Measurements from ENCODE around the gene USP37. TPM values are rescaled to one million over a fixed set of nuclear protein-coding genes. Genes with fewer than 3 reads are reported as not detected.

The USP37 gene
- total and polyA plus RNA-seq, 2 of the 4 experiments (the other 2 are of a cell fraction): 1.6 to 6.5 TPM

- H4K20me1 ChIP-seq (ENCODE audit: insufficient read depth, low read length): no peaks in the 10 kb centered on the region; the same call in 1 of the 2 replicates
- H3K4me2 ChIP-seq (ENCODE audit: low read depth, low read length): no peak overlapping the region
- TF ChIP-seq CEBPB (IDR thresholded peaks at IDR 0.05; ENCODE audit: low read depth, low read length) (no peak), SMC3 (IDR thresholded peaks at IDR 0.05; ENCODE audit: low read depth, low read length) (no peak), RFX5 (IDR thresholded peaks at IDR 0.05; ENCODE audit: low read depth, low read length) (no peak), ELK1 (IDR thresholded peaks at IDR 0.05; ENCODE audit: borderline replicate concordance, low read depth, low read length) (no peak), USF2 (IDR thresholded peaks at IDR 0.05; ENCODE audit: low read depth, low read length) (no peak), NFE2L2 (IDR thresholded peaks at IDR 0.05; ENCODE audit: low read depth, low read length) (no peak), CHD1 (IDR thresholded peaks at IDR 0.05; ENCODE audit: low read depth, low read length) (no peak), MAFK (IDR thresholded peaks at IDR 0.05; ENCODE audit: low read depth, low read length) (no peak), MXI1 (IDR thresholded peaks at IDR 0.05; ENCODE audit: borderline replicate concordance, low read depth, low read length) (no peak), MAZ (IDR thresholded peaks at IDR 0.05; ENCODE audit: borderline replicate concordance, low read depth, low read length) (no peak), RCOR1 (IDR thresholded peaks at IDR 0.05; ENCODE audit: insufficient replicate concordance, low read length) (no peak), FOS (IDR thresholded peaks at IDR 0.05; ENCODE audit: low read depth, low read length) (no peak)
These were observed 142.6 kb downstream of the USP37 start for GRCh38 chr2:218425531-218425930.

More at GRCh38 chr2:218425531-218425930, 142.6 kb downstream of the USP37 start:
- ATAC-seq (ENCODE audit: low read depth): no peak
- CTCF ChIA-PET: no interaction called here
- no peaks in the 10 kb centered on the region for H3K4me1 ChIP-seq (ENCODE audit: control insufficient read depth, insufficient read depth, low read length)
- H3K14ac ChIP-seq (replicated peaks; ENCODE audit: low read depth, low read length): no peak overlapping the region
- no peak overlapping the region for H4K91ac ChIP-seq (ENCODE audit: insufficient read depth, low read depth, low read length)
- H3K4ac ChIP-seq (ENCODE audit: low read depth, low read length): no peak overlapping the region
- H3K9me1 ChIP-seq (ENCODE audit: insufficient read depth, low read length): no peaks in the 10 kb centered on the region; the same call in 1 of the 2 replicates
- H2AK9ac ChIP-seq (replicated peaks; ENCODE audit: low read depth, low read length, poor library complexity): no peak overlapping the region
- no peak overlapping the region for H3K56ac ChIP-seq (ENCODE audit: extremely low read depth, insufficient read depth, low read length)
- no peak overlapping the region for H3K9ac ChIP-seq (ENCODE audit: low read depth, low read length)
- no peak overlapping the region for H4K5ac ChIP-seq (ENCODE audit: low read depth, low read length)
- dilution Hi-C loops (cut with HindIII; ENCODE audit: low sequenced_read_pairs, unreplicated experiment) (no loop called here), in situ Hi-C loops (cut with MboI; ENCODE audit: low sequenced_read_pairs) (no loop called here), intact Hi-C loops (cut with micrococcal nuclease) (no loop called here)
- H3K27me3 ChIP-seq (ENCODE audit: control insufficient read depth, insufficient read depth, low read length): peaks cover 17% of the 10 kb centered on the region; the same call in 1 of the 2 replicates
- 80% methylated on average over 3 of the region's 10 CpGs; no CpG with 5 or more reads in 1 of the 2 experiments for WGBS, 2 experiments (ENCODE audit: extremely low coverage in 2 of 2, insufficient read length in 1 of 2)
- POLR2A ChIA-PET (ENCODE audit: unreplicated experiment): no interaction called here
- no peaks in the 10 kb centered on the region for H3K79me1 ChIP-seq (ENCODE audit: low read depth in 1 of 2, low read length in 2 of 2)
- no peak overlapping the region for H3K4me3 ChIP-seq (ENCODE audit: insufficient read depth, low read depth, low read length)
- no peak for DNase-seq
- H3K23ac ChIP-seq (ENCODE audit: low read depth, low read length): no peak overlapping the region
- H2BK5ac ChIP-seq (ENCODE audit: low read depth, low read length, poor library complexity, severe bottlenecking): no peak overlapping the region
- no peak overlapping the region for H3K18ac ChIP-seq (ENCODE audit: low read depth, low read length)
- H2AFZ ChIP-seq (replicated peaks; ENCODE audit: low read length, poor library complexity): no peak overlapping the region
- H2BK15ac ChIP-seq (ENCODE audit: low read depth, low read length): no peak overlapping the region
- H2BK20ac ChIP-seq (ENCODE audit: low read depth, low read length): no peak overlapping the region
- H4K8ac ChIP-seq (ENCODE audit: low read depth in 2 of 2, low read length in 2 of 2): no peak overlapping the region
- no peak overlapping the region for H2BK120ac ChIP-seq (ENCODE audit: low read depth, low read length)
- no peak overlapping the region for H3K27ac ChIP-seq (ENCODE audit: insufficient read depth, low read length)
- H3K9me3 ChIP-seq (ENCODE audit: control insufficient read depth, insufficient read depth, low read length): no peaks in the 10 kb centered on the region
- H2AK5ac ChIP-seq (ENCODE audit: low read depth, low read length): no peak overlapping the region
- BruUV-seq (replicated peaks): no TSS peak
- no peaks in the 10 kb centered on the region for H3K36me3 ChIP-seq (ENCODE audit: control insufficient read depth, insufficient read depth, low read length)

Data from IMR-90 (cell line).